Body of pancreas (tissue), 4 donors: ENCODE data around the gene TUBA8.

ENCODE experiments used
- POLR2A ChIP-seq, 3 donors: fragments of 450-650 bp; IDR thresholded peaks; one replicate each; pipeline ENCODE4 v1.6.1; 2016; ENCODE audit warnings: antibody characterized with exemption in 3 of 3, mild to moderate bottlenecking in 2 of 3
- TF ChIP-seq, protein P1 (sequence below), 7 experiments: fragments of 450-650 bp in 4 of 7; fragments of 200-600 bp in 3 of 7; sonication (generic) in 3 of 7; IDR thresholded peaks; one replicate each; pipeline ENCODE4 v1.5.1; 2016 to 2019; ENCODE audit warnings: antibody characterized with exemption in 7 of 7

DNA sequence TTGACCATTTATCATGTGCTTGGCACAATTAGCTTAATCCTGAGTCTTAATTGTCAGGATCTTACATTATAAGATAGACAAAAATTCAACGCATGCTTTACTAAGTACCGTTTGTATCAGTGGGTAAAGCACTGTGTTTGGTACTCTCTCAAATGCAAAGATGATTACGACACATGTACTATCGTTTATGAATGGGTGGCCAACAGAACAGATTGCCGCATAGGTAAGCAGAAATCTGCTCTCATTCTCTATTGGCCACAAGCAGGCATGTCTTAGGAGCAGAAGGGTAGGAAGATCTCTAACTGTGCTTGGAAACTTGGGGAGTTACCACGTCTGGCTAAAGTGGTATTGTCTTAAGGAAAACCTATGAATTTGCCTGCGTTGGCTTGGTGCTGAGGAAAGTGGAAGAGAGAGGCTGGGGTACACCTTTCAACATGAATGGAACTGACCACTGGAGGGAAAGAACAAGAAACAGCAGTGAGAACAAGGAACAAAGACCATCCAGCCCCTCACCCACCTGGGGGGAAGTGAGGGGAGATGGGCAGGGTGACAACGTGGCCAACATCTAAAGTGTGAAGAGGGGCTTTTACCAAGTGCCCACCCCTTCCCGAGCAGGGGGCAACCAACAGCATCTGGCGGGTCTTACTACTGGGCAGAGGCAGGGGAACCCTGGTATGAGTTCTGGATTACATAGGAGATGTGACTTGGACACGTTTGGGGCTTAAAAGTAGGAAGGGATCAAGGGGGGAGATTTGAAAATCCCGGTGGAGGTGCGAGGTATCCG, 1.0 kb upstream of the TUBA8 start:
- TF ChIP-seq, protein P1, sequence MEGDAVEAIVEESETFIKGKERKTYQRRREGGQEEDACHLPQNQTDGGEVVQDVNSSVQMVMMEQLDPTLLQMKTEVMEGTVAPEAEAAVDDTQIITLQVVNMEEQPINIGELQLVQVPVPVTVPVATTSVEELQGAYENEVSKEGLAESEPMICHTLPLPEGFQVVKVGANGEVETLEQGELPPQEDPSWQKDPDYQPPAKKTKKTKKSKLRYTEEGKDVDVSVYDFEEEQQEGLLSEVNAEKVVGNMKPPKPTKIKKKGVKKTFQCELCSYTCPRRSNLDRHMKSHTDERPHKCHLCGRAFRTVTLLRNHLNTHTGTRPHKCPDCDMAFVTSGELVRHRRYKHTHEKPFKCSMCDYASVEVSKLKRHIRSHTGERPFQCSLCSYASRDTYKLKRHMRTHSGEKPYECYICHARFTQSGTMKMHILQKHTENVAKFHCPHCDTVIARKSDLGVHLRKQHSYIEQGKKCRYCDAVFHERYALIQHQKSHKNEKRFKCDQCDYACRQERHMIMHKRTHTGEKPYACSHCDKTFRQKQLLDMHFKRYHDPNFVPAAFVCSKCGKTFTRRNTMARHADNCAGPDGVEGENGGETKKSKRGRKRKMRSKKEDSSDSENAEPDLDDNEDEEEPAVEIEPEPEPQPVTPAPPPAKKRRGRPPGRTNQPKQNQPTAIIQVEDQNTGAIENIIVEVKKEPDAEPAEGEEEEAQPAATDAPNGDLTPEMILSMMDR (IDR thresholded peaks at IDR 0.05): no peak
- no peak for TF ChIP-seq POLR2A (IDR thresholded peaks at IDR 0.05)
